H1 (cell line): ENCODE results near the gene GASK1B.

Source experiments
- CBX5 ChIP-seq: fragments of 300-800, 300-1000 bp; sonication (generic); IDR thresholded peaks from 2 replicates; pipeline ENCODE4 v1.7.1; 2016; ENCODE audit warnings: antibody characterized with exemption, low read length, low read depth
- CREB1 ChIP-seq: IDR thresholded peaks from 2 replicates; pipeline ENCODE4 v1.6.1; 2012; ENCODE audit warnings: inconsistent platforms
- MAX ChIP-seq: IDR thresholded peaks from 2 replicates; pipeline ENCODE4 v1.6.1; 2012; ENCODE audit warnings: inconsistent platforms
- POLR2AphosphoS5 ChIP-seq: IDR thresholded peaks from 2 replicates; pipeline ENCODE4 v1.6.1; 2011; ENCODE audit warnings: low read depth, low read length
- RAD21 ChIP-seq, 2 experiments: IDR thresholded peaks in 1 of 2; conservative IDR thresholded peaks in 1 of 2; 2 replicates each; pipeline ENCODE4 v1.6.1; 2011; ENCODE audit warnings: low read depth in 2 of 2, low read length in 2 of 2, improper control_type of control experiment in 1 of 2, inconsistent platforms in 1 of 2, mild to moderate bottlenecking in 1 of 2, moderate library complexity in 1 of 2
- SIN3A ChIP-seq, 2 experiments: IDR thresholded peaks in 1 of 2; conservative IDR thresholded peaks in 1 of 2; 2 replicates each; pipeline ENCODE4 v1.6.1; 2011 to 2012; ENCODE audit warnings: low read length in 2 of 2, improper control_type of control experiment in 1 of 2, low read depth in 1 of 2, mild to moderate bottlenecking in 1 of 2
- SIX5 ChIP-seq: IDR thresholded peaks from 2 replicates; pipeline ENCODE4 v1.6.1; 2011; ENCODE audit warnings: mild to moderate bottlenecking, low read depth, low read length
- TAF1 ChIP-seq: IDR thresholded peaks from 2 replicates; pipeline ENCODE4 v1.6.1; 2011; ENCODE audit warnings: mild to moderate bottlenecking, low read depth, low read length
- TF ChIP-seq, protein P1 (sequence below), 3 experiments: IDR thresholded peaks; 1 replicate in 2 of 3; 2 replicates in 1 of 3; pipeline versions ENCODE4 v1.5.1 to v1.6.1; 2011; ENCODE audit warnings: low read length in 3 of 3, mild to moderate bottlenecking in 3 of 3, inconsistent platforms in 2 of 3, low read depth in 1 of 3, moderate library complexity in 1 of 3; ENCODE audit not compliant: insufficient read depth in 1 of 3; ENCODE audit errors: control extremely low read depth in 1 of 3

GRCh38 chr4:158147151-158147550 lies 25.7 kb downstream of the GASK1B start:
- no peak for TF ChIP-seq CREB1
- no peak for TF ChIP-seq RAD21 (IDR thresholded peaks at IDR 0.05 in 1 of 2, conservative IDR thresholded peaks at IDR 0.05 in 1 of 2; ENCODE audit: low read depth in 2 of 2, low read length in 2 of 2)
- TF ChIP-seq, protein P1, sequence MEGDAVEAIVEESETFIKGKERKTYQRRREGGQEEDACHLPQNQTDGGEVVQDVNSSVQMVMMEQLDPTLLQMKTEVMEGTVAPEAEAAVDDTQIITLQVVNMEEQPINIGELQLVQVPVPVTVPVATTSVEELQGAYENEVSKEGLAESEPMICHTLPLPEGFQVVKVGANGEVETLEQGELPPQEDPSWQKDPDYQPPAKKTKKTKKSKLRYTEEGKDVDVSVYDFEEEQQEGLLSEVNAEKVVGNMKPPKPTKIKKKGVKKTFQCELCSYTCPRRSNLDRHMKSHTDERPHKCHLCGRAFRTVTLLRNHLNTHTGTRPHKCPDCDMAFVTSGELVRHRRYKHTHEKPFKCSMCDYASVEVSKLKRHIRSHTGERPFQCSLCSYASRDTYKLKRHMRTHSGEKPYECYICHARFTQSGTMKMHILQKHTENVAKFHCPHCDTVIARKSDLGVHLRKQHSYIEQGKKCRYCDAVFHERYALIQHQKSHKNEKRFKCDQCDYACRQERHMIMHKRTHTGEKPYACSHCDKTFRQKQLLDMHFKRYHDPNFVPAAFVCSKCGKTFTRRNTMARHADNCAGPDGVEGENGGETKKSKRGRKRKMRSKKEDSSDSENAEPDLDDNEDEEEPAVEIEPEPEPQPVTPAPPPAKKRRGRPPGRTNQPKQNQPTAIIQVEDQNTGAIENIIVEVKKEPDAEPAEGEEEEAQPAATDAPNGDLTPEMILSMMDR (IDR thresholded peaks at IDR 0.05; ENCODE audit: control extremely low read depth in 1 of 3, insufficient read depth in 1 of 3, low read depth in 1 of 3, low read length in 3 of 3) = no peak
- TF ChIP-seq TAF1 = no peak
- TF ChIP-seq MAX = no peak
- TF ChIP-seq SIX5 = no peak
- TF ChIP-seq SIN3A (conservative IDR thresholded peaks at IDR 0.05 in 1 of 2, IDR thresholded peaks at IDR 0.05 in 1 of 2; ENCODE audit: low read depth in 1 of 2, low read length in 2 of 2) = no peak
- no peak for TF ChIP-seq CBX5
- TF ChIP-seq POLR2AphosphoS5 = no peak
